SKM-1 (cell line): ENCODE results near the gene MDH2.
"Not testable (repeated sequence)": the region's sequence is repeated elsewhere in the genome, so short reads cannot be mapped to it uniquely, and the experiment has no call there.

Source experiments
- DNase-seq: peaks from one replicate; lab custom pipeline; 2025; ENCODE audit not compliant: unreplicated experiment; lab: John Stamatoyannopoulos, UW

Gene MDH2

DNA sequence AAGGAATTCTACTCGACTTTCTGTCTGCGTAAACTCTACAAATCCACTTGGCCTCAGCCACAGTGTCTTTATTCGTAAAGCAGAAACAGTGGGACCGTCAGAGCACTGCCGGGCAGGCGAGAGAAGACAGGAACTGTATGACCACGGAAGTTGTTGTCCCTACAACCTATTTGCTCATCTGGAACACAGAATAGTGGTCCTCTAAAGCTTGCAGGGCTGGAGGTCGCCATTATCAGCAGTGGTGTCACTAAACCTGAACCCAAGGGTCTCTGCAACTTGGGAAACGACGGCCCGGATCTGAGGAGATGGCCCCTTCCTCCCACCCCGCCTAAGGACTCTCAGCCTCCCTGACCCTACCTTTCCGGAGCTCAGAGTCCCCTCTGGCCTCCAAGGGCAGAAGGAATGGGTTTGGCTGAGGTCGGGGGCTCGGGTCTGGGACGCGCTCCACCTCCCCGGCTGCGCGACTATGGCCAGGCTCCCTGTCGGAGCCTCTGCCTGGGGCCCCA lies 548 bp upstream of the MDH2 start:
- no peak for DNase-seq

DNA sequence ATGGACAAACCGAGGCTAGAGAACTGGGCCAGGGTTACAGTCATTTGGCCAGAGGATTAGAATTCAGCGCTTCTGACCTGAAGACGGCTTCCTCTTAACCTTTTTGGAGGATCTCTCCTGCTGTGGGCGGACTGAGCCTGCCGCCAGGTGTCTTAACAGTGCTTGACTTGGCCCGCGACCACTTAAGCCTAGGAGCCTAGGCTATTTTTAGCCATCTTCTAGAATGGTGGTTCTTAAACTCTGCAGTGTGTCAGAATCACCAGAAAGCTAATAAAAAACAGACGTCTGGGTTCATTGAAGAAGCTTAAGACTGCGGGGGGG lies 722 bp downstream of the MDH2 start:
- no peak for DNase-seq

DNA sequence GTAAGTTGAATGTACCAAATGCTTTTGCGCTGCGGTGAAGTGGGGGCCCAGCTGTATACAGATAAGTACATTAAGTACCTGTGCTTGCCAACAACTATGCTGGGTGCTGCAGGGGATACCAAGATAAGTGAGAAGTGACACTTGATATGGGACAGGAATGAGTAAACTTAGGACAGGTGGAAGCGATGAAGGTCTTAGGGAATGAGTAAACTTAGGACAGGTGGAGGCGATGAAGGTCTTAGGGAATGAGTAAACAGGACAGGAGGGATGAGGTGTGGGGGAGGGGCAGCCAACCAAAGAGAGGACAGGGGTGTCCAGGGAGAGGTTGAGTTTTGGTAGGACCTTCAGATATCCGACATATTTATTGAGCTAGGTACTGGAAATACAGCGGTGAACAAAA lies 1.4 kb downstream of the MDH2 start:
- DNase-seq, result no peak

DNA sequence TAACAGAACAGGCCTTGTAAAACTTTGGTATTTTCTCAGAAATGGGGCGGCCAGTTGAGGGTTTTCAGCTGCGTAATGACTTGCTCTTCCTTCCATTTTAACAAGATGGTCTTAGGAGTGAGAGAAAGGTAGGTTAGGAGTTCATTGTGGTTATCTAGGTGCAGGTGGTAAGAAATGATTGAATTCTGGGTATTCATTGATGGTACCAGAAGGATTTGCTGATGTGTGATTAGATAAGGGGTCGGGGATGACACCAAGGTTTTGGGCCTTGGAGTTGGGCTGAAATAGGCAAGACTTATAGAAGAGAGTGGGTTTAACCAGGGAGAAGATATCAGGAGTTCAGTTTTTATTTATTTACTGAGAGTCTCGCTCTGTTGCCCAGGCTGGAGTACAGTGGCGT lies 2.6 kb downstream of the MDH2 start:
- DNase-seq, result no peak

DNA sequence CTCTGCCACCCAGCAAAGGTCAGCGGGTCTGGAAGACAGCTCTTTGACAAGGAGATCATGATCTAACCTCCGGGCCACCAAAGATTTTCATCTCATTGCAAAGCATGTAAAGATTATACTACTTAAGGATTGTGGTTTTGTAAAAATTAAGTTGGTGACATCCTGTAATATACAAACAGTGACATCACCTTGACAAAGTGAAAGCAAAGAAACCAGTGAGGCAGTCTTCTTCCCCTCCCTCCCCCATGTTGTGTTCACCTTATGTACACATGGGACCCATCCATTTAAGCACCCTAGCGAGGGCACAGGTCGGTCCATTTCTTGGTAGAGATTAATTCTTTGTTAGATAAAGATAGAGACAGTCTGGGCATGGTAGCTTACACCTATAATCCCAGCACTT lies 3.9 kb downstream of the MDH2 start:
- DNase-seq, result no peak

DNA sequence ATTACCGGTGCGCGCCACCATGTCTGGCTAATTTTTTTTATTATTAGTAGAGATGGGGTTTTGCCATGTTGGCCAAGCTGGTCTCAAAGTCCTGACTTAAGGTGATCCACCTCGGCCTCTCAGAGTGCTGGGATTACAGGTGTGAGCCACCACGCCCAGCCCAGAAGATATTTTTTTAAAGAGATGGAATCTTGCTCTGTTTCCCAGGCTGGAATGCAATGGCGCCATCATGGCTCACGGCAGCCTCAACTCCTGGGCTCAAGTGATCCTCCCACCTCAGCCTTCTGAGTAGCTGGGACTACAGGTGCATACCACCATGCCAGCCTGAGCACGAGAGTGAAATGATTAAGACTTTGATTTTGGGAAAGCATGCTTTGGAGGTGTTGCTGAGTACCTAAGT lies 4.8 kb downstream of the MDH2 start:
- DNase-seq, result not testable (repeated sequence)

DNA sequence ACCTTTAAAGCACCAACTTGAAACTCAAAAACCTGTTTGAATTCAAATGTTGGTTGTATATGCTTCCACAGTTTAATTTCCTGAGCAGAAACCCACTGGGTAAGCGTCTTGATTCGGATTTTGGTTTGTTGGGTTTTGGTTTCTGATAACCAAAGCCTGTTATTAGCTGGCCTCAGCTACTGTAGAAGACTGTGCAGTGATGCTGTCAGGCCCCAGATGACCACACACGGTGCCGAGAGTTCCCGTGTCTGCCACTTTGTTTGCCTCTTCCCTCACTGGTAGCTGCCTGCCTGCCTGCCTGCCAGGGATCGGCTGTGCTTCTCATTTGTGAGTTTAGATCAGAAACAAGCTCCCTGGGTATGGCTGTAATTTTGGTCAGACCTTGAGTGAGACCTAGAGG lies 5.6 kb downstream of the MDH2 start:
- no peak for DNase-seq

DNA sequence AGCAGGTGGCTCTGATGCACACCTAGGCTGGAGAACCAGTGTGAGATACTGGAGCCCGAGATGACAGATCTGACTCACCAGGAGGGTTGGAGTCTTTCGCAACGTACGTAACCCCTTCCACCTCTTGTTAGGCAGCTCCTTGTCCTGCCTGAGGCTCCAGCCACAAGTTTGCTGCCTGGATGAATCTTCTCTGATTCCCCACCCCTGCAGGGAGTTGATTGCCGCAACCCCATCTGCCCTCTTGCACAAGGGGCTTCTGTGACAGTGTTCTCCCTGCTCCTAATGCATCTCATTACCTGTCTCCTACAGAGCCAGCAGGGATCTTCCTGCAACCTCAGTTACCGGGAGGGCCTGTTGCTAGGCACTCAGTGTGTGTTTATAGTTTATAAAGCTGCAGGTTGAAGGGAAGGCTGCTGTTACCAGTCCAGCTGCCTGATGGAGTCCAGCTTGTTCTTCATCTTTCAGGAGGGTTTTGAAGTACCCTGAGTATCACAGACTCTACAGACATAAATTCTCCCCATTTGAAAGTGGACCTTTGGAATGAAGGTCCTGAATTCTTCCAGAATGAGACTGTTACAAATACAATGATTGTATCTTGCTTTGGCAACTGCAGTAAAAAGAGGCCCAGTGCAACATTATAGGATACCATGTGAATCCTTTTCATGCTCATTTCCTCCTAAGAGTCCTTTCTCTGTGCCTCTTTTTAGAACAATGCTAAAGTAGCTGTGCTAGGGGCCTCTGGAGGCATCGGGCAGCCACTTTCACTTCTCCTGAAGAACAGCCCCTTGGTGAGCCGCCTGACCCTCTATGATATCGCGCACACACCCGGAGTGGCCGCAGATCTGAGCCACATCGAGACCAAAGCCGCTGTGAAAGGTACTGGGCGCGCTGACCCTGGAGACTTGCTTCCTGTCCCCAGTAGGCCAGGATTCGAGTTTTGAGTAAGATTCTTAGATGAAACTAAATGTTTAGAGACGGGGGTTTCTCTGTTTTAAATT lies 6.5 kb downstream of the MDH2 start:
- peak; percentile 30 for DNase-seq

DNA sequence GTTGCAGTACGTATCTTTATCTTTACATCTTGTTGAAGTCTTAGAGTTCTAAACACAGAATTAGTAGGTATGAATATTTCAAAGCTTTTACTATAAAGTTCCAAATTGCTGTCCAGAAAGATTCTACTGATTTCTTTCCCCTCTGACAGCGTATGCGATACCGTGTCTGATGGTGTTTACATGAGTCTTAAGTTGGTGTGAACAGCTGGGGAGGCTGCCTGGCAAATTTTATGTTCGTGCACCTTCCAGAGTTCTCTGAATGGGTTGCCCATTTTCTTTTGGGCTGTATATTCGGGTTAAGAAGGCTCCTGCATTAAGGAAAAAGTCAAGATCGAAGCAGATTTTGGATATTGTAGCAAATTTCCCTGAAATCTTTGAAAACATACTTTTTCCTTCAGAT lies 8.3 kb downstream of the MDH2 start:
- DNase-seq, result no peak

DNA sequence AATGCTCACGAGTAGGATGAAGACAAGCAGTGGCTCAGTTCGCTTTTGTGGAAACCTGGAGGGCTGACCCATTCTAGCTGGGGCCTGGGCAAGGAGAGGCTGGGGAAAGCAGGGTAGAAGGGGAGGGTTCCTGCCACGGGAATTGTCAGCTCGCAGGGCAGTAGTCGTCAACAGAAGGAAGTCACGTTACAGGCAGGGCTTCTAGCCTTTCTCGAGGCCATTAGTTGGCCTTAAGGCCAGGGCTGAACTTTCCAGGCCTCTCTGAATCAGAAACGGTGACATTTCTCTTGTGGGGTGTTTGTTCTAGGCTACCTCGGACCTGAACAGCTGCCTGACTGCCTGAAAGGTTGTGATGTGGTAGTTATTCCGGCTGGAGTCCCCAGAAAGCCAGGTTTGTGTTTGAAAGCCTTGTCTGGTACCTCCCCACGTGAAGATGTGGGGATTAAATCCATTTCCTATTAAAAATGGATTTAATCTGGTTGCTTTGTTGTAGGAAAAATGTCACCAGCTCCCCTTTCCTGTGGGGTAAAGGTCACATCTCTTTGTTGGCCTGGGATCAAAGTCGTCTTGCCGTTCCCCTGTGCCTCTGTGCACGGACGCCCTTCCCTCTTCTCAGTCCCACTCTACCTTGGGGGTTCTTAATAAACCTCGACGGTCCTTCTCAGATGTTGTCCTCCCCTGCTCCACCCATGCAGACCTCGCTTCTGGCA lies 9.4 kb downstream of the MDH2 start:
- no peak for DNase-seq

DNA sequence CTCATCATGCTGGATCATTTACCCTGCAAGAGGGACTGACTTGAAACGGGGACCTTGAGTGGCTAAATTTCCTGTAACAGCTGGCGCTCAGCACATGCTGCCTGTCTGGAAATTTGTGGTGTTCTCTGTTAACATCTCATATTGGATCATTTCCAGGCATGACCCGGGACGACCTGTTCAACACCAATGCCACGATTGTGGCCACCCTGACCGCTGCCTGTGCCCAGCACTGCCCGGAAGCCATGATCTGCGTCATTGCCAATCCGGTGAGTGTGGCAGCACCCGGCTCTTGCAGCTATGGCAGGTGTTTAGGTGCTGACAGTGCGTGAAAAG lies 9.9 kb downstream of the MDH2 start:
- DNase-seq, result no peak

DNA sequence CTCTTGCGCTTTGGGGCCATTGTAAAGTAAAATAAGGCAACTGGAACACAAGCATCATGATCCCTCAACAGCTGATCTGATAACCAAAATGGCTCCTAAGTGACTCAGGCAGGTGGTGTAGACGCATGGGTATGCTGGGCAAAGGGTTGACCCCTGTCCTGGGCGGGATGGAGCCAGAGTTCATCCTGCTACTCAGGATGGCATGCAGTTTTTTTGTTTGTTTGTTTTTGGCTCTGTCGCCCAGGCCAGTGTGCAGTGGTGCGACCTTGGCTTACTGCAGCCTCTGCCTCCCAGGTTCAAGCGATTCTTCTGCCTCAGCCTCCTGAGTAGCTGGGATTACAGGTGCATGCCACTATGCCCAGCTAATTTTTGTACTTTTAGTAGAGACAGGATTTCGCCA lies 10.8 kb downstream of the MDH2 start:
- DNase-seq, result not testable (repeated sequence)

DNA sequence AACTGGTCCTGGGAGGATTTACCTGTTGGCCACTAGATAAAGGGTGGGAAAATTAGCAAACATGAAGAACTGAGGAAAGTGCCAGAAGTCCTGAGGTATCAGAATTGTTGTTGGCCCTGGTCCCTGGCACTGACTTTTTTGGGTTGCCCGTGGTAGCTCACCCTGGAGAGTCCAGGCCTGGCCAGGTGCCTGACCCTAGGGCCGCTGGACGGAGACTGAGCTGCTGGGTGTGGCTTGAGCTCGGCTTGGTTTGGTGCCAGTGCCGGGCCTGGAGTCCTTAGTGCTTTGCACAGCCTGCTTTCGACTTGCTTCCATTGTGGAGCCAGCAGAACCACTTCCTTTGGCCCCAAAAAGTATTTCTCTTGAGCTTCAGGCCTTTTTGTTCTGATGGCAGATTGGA lies 12.9 kb downstream of the MDH2 start:
- DNase-seq, result no peak

DNA sequence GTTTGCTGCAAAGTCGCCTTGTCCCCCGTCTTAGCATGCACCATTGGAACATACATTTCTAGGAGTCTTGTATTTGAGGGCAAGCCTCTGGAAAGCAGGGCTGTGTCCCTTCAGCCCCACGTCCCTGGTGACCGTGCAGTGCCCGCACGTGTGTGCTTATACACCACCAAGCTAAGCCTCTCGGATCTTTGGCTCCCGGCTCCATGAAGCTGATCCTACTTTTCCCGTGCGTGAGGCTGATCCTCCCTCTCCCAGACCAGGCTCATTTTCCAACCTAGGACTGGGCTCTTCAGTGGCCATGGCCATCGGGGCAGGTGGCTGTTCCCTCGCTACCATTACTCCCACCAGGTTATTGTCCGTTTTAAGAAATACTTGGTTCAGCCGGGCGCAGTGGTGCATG lies 14.3 kb downstream of the MDH2 start:
- DNase-seq, result no peak

DNA sequence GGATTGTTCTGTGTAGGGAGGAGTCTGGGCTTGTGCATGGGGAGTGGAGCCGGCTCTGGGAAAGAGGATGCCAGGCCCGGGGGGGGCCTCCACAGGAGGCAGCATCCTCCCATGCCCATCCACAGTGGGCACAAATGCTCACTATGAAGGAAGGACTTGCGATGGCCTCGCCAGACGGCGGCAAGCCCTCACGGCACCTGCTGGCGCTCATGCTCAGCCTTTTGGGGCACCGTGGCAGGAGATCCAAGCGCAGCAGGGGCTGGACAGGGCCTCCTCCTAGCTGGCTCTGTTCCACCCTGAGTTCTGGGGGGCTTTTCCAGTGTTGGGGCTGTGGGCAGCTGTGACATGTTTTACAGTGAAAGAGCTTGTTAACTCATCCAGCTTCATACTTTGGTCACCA lies 15.2 kb downstream of the MDH2 start:
- DNase-seq, result no peak

DNA sequence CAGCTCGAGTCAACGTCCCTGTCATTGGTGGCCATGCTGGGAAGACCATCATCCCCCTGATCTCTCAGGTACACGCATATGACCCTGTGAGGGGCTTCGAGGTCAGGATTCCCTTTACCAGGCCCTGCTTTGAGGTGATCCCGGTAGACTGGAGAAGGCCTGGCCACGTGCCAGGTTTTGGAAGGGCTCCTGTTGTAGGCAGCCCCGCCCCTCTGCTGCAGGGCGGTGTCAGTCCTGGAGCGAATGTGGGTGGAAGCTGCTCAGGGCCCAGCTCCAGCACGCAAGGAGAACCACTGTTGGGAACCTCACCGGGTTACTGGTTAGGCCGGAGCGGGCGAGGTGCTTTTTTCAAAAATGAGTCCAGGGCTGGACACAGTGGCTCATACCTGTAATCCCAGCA lies 15.6 kb downstream of the MDH2 start:
- no peak for DNase-seq

DNA sequence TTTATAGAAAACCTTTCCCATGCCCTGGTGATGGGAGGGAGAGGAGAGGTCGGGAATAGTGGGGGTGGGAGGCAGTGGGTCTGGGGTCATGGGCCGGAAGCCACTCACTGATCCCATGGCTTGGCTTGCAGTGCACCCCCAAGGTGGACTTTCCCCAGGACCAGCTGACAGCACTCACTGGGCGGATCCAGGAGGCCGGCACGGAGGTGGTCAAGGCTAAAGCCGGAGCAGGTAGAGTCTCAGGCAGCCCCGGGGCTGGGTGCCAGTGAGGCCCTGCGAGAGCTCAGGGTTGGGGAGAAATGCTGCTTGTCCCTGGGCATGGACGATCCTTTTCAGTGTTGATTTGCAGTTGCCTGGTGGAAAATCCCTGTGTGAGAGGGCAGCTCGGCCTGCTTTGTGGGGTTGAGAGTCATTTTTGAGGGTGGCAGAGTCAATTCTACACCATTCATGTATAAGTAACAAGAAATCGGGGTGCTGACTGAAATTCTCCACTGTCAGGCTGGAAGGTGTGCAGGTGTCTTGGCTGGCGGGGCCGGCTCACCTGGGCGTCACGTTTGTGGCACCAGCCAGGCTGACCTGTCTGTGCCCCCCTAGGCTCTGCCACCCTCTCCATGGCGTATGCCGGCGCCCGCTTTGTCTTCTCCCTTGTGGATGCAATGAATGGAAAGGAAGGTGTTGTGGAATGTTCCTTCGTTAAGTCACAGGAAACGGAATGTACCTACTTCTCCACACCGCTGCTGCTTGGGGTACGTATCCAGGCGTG lies 16.5 kb downstream of the MDH2 start:
- DNase-seq, result no peak

DNA sequence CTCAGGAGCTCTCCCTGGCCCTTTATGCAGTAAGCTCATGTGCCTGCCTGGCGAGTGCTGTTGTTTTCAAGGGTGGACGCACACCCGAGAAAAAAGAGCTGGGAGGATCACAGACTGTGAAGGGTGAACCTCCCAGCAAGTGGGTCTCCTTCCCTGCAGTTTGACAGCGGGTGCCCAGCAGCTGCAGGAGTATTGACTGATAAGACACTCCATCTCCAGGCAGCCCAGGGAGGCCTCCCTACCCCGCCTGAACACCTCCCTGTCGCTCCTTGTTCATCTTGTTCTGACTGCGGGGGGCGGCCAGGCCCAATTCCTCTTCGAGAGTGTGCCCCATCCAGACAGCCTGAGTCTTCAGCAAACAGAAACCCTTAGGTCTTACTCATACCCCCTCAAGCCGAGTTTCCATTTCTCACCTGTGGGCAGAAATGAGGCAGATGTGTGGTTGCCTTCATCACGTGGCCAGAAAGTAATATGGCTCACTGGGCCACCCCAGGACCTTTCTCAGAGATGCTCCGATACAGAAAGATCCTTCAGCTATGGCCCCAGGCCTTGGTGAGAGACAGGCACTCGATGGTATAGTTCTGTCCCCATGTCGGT lies 17.2 kb downstream of the MDH2 start:
- DNase-seq, result no peak

DNA sequence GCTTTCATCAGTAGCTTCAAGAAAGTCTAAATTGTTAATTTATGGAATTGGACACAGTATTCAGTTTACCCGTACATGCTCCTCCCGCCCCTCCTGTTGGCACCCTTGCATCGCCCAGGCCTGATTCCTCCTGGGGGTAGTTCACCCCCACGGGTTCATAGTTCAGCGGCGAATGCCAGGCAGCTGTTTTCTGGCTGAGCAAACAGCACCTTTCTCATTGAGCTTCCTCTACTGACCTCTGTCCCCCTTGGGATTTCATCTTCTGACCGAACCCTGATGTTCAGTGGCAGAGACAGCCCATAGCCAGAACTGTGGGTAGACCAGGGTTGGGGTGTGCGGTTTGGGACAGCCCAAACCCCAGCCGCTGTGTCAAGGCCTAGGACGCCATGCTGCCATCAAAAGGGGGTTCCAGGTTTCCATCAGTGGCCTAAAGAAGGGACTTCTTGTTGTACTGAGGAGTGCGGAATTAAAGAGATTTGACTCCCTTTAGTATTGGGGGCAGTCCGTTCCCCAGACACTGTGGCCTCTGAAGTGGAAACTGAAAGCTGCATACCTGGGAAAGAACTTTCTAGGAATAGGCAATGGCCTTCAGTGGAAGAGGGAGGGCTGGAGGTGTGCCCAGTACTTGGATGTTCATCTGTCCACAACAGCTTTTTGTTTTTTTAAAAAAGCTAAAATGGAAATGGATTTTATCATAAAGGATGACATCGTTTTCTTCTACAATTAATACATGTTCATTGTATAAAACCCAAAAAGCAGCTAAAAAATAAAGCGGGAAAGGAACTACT lies 19.0 kb downstream of the MDH2 start:
- DNase-seq, result no peak

DNA sequence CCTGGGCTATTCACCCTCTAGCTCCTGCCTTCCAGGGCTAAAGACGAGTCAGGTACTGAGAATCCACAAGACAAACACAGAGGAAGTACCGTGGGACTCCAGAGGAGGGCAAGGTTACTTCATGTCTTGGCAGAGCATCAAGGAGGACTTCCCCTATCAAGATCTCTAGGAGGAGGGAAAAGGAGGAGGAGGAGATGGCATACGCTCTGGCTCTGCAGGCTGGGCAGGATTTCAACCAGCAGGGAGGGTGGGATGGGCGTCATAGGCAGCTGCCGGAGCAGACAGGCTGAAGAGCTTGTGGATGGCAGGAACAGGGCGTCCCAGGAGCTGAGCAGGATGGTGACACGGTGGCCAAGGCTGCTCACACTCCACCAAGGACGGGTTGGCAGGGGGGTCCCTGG lies 21.3 kb downstream of the MDH2 start:
- DNase-seq, result peak; percentile 54
